GM12878 (cell line): ENCODE data around the gene RPS6KA2. TPM values are rescaled to one million over a fixed set of nuclear protein-coding genes. Genes with fewer than 3 reads are reported as not detected.

Source experiments
- ATAC-seq: fragments of 200-7000 bp; cut with Tn5 transposase; 3 replicates; pipeline ENCODE4 v1.9.1; 2020; ENCODE audit warnings: mild to moderate bottlenecking, moderate library complexity
- BruUV-seq: library from RNA; stranded (reverse); fragments of 400-500 nt; replicated peaks from 2 replicates; lab custom pipeline; 2021; lab: Mats Ljungman, UMichigan
- CTCF ChIA-PET: fragments of 300-600 bp; sonication (Branson Sonifier 250); formaldehyde crosslinking; extraction: SDS; loops from one replicate; lab custom pipeline; 2021; ENCODE audit warnings: inconsistent platforms; lab: Yijun Ruan, JAX
- POLR2A ChIA-PET: fragments of 350-600 bp; formaldehyde crosslinking; extraction: SDS; loops from one replicate; lab custom pipeline; 2021; ENCODE audit warnings: inconsistent platforms; lab: Charles Lee
- RAD21 ChIA-PET: fragments of 300-600 bp; sonication (Branson Sonifier 250); formaldehyde crosslinking; loops from one replicate; lab custom pipeline; 2023; ENCODE audit warnings: antibody characterized with exemption; ENCODE audit not compliant: unreplicated experiment; lab: Charles Lee
- SMC1A ChIA-PET: fragments of 300-600 bp; sonication (Branson Sonifier 250); formaldehyde crosslinking; loops from one replicate; lab custom pipeline; 2023; ENCODE audit not compliant: unreplicated experiment, uncharacterized antibody; lab: Charles Lee
- DNase-seq: peaks from one replicate; pipeline ENCODE4 v3.0.0-alpha.2; 2011; ENCODE audit warnings: low read depth, low spot score
- FAIRE-seq: peaks from 3 replicates; lab custom pipeline; 2011; peaks lifted over from hg19 to GRCh38; lab: Jason Lieb, UNC
- H2AFZ ChIP-seq: 2 replicates; pipeline ENCODE4 v1.6.0; 2011; ENCODE audit warnings: low read depth, low read length, control low read depth; ENCODE audit not compliant: control insufficient read depth
- H3K27ac ChIP-seq: 2 replicates; pipeline ENCODE4 v1.5.1; 2011; ENCODE audit warnings: control low read depth; ENCODE audit not compliant: control insufficient read depth, insufficient read depth
- H3K27me3 ChIP-seq, 2 experiments: replicated peaks in 1 of 2; 2 replicates each; pipeline versions ENCODE4 v1.6.0 to v1.6.1; 2011; ENCODE audit warnings: low read length in 1 of 2; ENCODE audit not compliant: control insufficient read depth in 2 of 2, insufficient read depth in 2 of 2
- H3K36me3 ChIP-seq, 2 experiments: 2 replicates each; pipeline ENCODE4 v1.5.1; 2011; ENCODE audit warnings: low read length in 1 of 2; ENCODE audit not compliant: control insufficient read depth in 2 of 2, insufficient read depth in 2 of 2
- H3K4me1 ChIP-seq: 2 replicates; pipeline ENCODE4 v1.6.1; 2011; ENCODE audit warnings: mild to moderate bottlenecking, low read length, moderate library complexity, mixed read lengths; ENCODE audit not compliant: control insufficient read depth, insufficient read depth
- H3K4me2 ChIP-seq: 2 replicates; pipeline ENCODE4 v1.6.0; 2011; ENCODE audit warnings: control low read depth; ENCODE audit not compliant: control insufficient read depth, insufficient read depth
- H3K4me3 ChIP-seq: fragments of 200-600 bp; sonication (generic); 2 replicates; pipeline ENCODE4 v1.5.1; 2016
- H3K79me2 ChIP-seq: 2 replicates; pipeline ENCODE4 v1.6.0; 2011; ENCODE audit warnings: low read length; ENCODE audit not compliant: control insufficient read depth, insufficient read depth
- H3K9ac ChIP-seq: 2 replicates; pipeline ENCODE4 v1.8.0; 2011; ENCODE audit warnings: low read length, control low read depth, mixed read lengths; ENCODE audit not compliant: control insufficient read depth, insufficient read depth
- H3K9me3 ChIP-seq: replicated peaks from 3 replicates; pipeline ENCODE4 v1.5.1; 2011; ENCODE audit warnings: mild to moderate bottlenecking, low read length; ENCODE audit not compliant: control insufficient read depth, insufficient read depth
- H4K20me1 ChIP-seq: 2 replicates; pipeline ENCODE4 v1.6.0; 2011; ENCODE audit not compliant: control insufficient read depth, insufficient read depth
- BHLHE40 ChIP-seq, 2 experiments: fragments of 450-650 bp in 1 of 2; IDR thresholded peaks; 2 replicates each; pipeline ENCODE4 v1.6.1; 2011 to 2017; ENCODE audit warnings: low read depth in 2 of 2, borderline replicate concordance in 1 of 2, improper control_type of control experiment in 1 of 2, low read length in 1 of 2, mild to moderate bottlenecking in 1 of 2
- CHD2 ChIP-seq: IDR thresholded peaks from 2 replicates; pipeline ENCODE4 v1.6.1; 2011; ENCODE audit warnings: low read depth, low read length, improper control_type of control experiment, borderline replicate concordance
- ELK1 ChIP-seq: IDR thresholded peaks from 2 replicates; pipeline ENCODE4 v1.6.1; 2012; ENCODE audit warnings: low read depth, low read length, improper control_type of control experiment
- IRF4 ChIP-seq: IDR thresholded peaks from 2 replicates; pipeline ENCODE4 v1.6.1; 2011; ENCODE audit warnings: low read depth, low read length
- PML ChIP-seq: IDR thresholded peaks from 2 replicates; pipeline ENCODE4 v1.6.1; 2012; ENCODE audit warnings: low read length, inconsistent platforms
- RAD21 ChIP-seq: IDR thresholded peaks from 2 replicates; pipeline ENCODE4 v1.6.1; 2011; ENCODE audit warnings: mild to moderate bottlenecking, low read depth, low read length, moderate library complexity; ENCODE audit not compliant: insufficient read depth
- ZBTB4 ChIP-seq: fragments of 450-650 bp; formaldehyde crosslinking; IDR thresholded peaks from 2 replicates; pipeline ENCODE4 v1.4.0; 2022; ENCODE audit warnings: mild to moderate bottlenecking, moderate library complexity
- WGBS: methylation state at CpG from one replicate; pipeline ENCODE4 v1.1.6; 2016; ENCODE audit warnings: low lambda C conversion rate; ENCODE audit not compliant: insufficient replicate concordance, insufficient coverage; ENCODE audit errors: missing lambda C conversion rate; 5-methylcytosine and 5-hydroxymethylcytosine counted together
- in situ Hi-C: fragments of 300-500 bp; cut with MboI; formaldehyde crosslinking; loops from 9 replicates; pipeline ENCODE4 v1.14.3; 2018; ENCODE audit warnings: mixed read lengths
- intact Hi-C: fragments of 100-400 bp; cut with micrococcal nuclease; formaldehyde crosslinking; loops from one replicate; pipeline ENCODE4 v1.14.2; 2022; ENCODE audit not compliant: unreplicated experiment
- polyA plus RNA-seq, 11 experiments: library from polyadenylated mRNA; depleted of rRNA in 4 of 11; unstranded in 6 of 11; stranded (reverse) in 5 of 11; fragments of >200 nt; fragmentation: Nextera tagmentation in 4 of 11; fragmentation: Illumina TruSeq in 1 of 11; extraction: Ambion mirVana in 4 of 11; extraction: Trizol in 1 of 11; gene quantifications; 1 replicate in 1 of 11; 2 replicates in 10 of 11; pipeline versions ENCODE4 v1.2.1 to v1.2.3, GENCODE V29; 2011 to 2016; ENCODE audit warnings: inconsistent platforms in 2 of 11, missing spikeins in 2 of 11, low read depth in 1 of 11
- total RNA-seq, 4 experiments: library from RNA; depleted of rRNA in 3 of 4; stranded (reverse); fragments of >200 nt in 3 of 4; fragmentation: Illumina TruSeq in 1 of 4; extraction: Trizol in 1 of 4; gene quantifications; 2 replicates each; pipeline versions ENCODE4 v1.2.1 to v1.2.3, GENCODE V29; 2013 to 2021

Gene RPS6KA2
- total and polyA plus RNA-seq, 10 of the 15 experiments (the other 5 are each of a cell fraction or from before 2014, with no cell fraction given) = 0.02 to 1.0 (median 0.22) TPM; not detected in 1

DNA sequence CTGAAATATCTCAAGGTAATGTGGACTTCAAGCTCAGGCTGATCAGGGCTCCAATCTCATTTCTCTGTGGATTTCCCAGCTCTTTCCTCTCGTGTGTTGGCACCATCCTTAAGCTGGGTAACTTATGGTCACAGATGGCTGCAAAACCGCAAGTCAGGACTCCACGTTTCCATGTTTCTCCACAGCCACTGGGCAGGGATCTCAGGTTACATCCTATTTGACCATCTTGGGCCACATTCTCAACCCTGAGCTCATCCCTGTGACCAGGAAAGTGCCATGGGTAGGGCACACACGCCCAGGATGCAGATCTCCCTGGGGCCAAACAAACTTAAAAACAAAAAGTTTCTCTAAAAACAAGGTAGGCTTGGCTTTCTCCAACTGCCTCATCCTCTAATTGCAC lies 15.4 kb downstream of the RPS6KA2 start:
- ChIA-PET RAD21 (no interaction called here), CTCF (no interaction called here), SMC1A (interaction anchor here (1.2 to 1.5 kb wide), 2 partner anchors 26 to 156 kb away, joined by 3 read pairs; partner anchors contain the start of gene RAMACL), POLR2A (no interaction called here)
- no peak overlapping the region for H3K27ac ChIP-seq
- no peak overlapping the region for H3K4me3 ChIP-seq
- H3K36me3 ChIP-seq = no peaks in the 10 kb centered on the region
- FAIRE-seq (no peak), ATAC-seq (no peak), DNase-seq (no peak)
- intact Hi-C loops (no loop called here), in situ Hi-C loops (no loop called here)
- no peaks in the 10 kb centered on the region; the same call in 1 of the 2 replicates for H4K20me1 ChIP-seq
- BruUV-seq = no TSS peak
- H3K4me2 ChIP-seq = no peak overlapping the region
- no peaks in the 10 kb centered on the region for H3K9me3 ChIP-seq
- no peaks in the 10 kb centered on the region for H3K4me1 ChIP-seq
- no peaks in the 10 kb centered on the region for H3K27me3 ChIP-seq
- 20% methylated on average over 4 of the region's 4 CpGs for WGBS
- TF ChIP-seq BHLHE40 (IDR thresholded peaks at IDR 0.05; ENCODE audit: borderline replicate concordance in 1 of 2, low read depth in 2 of 2, low read length in 1 of 2) (no peak), PML (no peak), CHD2 (no peak), ZBTB4 (CRISPR knock-in tag) (no peak), IRF4 (no peak), ELK1 (no peak), RAD21 (no peak)
- no peak overlapping the region for H3K9ac ChIP-seq
- no peak overlapping the region for H2AFZ ChIP-seq
- H3K79me2 ChIP-seq = no peaks in the 10 kb centered on the region
